Middle frontal gyrus (tissue), 1 donor: Measurements from ENCODE around the gene KLHL3.

Source experiments
- DNase-seq: peaks from one replicate; pipeline ENCODE4 v3.0.0-alpha.2; 2015; ENCODE audit warnings: low spot score; ENCODE audit errors: extremely low spot score

The KLHL3 gene

DNA sequence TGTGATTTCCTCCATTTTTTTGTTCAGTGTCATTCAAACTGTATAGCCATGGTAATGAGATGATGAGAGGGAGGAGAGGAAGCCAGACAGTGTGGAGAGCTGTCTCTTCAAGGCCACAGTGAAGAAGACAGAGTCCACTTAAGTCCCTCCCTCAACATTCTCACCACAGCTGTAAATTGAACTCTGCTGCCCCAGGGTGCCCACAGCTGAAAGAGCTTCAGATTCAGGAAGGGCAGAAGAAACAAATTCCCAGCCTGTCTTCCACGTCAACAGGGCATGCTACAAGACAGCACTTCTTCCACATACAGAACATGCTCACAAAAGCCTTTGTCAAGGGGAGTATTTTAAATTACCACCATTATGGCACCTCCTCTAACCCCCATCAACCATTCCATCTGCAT is 100.4 kb downstream of the KLHL3 start:
- no peak for DNase-seq

GRCh38 chr5:137633896-137634295 is 102.0 kb downstream of the KLHL3 start:
- no peak for DNase-seq

DNA sequence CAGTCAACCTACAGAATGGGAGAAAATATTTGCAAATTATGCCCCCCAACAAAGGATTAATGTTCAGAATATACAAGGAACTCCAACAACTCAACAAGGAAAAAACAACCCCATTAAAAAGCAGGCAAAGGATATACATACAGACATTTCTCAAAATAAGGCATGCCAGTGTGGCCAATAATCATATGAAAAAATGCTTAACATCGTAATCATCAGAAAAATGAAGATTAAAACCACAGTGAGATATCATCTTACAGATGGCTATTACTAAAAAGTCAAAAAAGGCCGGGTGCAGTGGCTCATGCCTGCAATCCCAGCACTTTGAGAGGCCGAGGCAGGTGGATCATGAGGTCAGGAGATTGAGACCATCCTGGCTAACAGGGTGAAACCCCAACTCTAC is 103.2 kb downstream of the KLHL3 start:
- no peak for DNase-seq

- DNase-seq: no peak
Measured at GRCh38 chr5:137631453-137631852, 104.4 kb downstream of the KLHL3 start.

DNA sequence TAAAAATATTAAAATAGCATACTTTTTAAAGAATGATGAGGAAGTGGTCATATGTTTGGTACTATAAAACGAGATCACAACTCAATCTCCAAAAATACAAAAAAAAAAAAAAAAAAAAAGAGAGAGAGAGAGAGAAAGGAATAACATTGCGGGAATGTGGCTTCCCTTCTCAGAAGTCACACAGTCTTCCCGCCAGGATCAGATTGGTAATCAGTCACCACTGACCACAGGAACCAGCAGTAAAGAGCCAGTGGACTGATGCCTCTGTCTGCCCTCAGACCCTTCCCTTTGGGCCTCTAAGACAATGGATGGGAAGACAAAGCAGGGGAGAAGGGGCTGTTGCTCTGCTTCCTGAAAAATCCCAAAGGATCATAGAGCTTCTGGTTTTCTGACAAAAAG is 104.9 kb downstream of the KLHL3 start:
- DNase-seq: no peak

DNA sequence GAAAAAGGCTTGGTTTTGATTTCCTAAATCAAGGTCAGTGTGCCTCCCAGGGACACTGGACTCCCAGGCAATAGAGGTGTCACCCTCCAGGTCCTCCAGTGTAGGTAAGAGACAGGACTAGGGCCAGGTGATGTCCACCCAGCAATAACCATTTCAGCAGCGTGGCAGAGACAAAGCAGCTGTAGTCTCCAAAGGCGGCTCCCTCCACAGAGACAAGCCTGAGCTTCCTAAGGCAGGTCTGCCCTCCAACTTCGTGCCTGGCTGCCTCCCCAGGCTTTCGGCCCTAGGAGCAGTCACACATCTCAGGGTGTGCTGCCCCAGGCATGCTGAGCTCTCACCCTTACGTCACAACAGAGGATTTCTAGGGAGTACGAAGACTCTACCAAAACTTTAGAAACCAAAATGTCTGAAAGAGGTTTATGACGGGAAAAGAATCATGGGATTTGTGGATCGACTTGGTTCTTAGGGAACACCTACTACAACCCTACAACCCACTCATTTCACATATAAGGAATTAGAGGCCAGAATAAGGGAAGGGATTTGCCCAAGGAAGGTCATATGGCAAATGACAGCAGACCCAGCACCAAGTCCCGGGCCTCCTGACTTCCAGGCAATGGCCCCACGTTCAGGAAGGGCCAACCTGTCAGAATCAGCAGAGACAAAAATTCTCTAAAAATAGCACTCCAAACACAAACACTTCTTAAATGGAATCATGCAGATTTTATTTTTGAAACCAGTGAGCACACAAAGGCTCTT is 105.5 kb downstream of the KLHL3 start:
- no peak for DNase-seq

DNA sequence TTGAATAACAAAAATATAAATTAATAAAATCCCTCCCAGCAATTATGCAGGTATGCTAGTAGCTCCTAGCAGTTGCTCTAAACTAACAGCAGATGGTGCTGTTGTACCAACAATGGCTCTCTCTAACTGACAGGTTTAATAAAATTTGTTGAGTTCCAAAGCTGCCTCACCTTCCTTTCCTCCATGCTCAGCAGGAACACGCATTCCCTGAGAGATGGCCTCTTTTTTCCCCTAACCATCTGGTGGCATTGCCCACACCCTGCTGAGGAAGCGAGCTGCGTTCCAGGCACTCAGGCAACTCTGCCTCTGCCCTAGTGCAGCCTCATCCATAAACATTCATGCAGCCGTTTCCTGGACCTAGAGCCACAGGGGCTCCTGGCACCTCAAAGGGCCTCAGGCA is 106.2 kb downstream of the KLHL3 start:
- DNase-seq: no peak

GRCh38 chr5:137627706-137628105 is 108.2 kb downstream of the KLHL3 start:
- no peak for DNase-seq

GRCh38 chr5:137627293-137627692 is 108.6 kb downstream of the KLHL3 start:
- DNase-seq: no peak

- DNase-seq: no peak
Measured at GRCh38 chr5:137624786-137625349, 111.0 kb downstream of the KLHL3 start.

DNA sequence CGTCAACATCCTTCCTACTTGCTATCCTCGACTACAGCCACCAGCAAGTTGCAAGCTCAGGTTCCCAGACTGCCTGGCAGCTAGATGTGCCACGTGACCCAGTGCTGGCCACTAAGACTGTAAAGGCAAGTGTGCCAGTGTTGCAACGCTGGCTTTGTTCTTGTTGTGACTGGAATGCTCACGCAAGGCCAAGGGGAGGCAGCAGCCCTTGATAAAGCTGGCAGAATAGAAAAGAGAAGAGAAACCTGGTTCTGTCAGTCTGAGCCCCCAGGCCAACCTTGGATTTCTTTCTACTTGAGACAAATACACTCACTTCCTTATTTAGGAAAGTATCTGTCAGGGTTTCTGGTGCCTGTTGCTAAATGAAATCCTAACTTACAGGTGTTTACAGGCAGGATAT is 113.0 kb downstream of the KLHL3 start:
- peak; percentile 61 for DNase-seq

- no peak for DNase-seq
Measured at GRCh38 chr5:137621861-137622823, 113.7 kb downstream of the KLHL3 start.

DNA sequence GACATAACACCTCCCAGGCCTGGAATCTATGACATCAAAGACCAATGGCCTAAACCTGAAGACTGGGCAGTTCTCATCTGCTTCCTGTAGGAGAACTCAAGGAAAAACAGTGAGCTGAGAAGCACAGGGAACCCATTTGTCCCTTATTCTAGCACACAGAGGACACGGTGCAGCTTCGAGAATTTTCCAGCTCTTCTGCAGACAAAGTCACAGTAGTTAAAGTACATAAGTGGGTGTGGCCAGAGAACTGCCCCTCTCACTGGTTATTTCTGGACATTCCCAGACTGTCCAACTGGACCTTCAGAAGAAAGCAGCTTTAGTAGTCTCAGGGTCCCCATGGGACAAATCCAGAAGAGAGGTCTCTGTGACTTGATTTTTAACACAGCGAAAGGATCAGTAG is 114.6 kb downstream of the KLHL3 start:
- no peak for DNase-seq

- DNase-seq: no peak
Measured at GRCh38 chr5:137619191-137619870, 116.6 kb downstream of the KLHL3 start.

- no peak for DNase-seq
Measured at GRCh38 chr5:137618476-137618875, 117.4 kb downstream of the KLHL3 start.

DNA sequence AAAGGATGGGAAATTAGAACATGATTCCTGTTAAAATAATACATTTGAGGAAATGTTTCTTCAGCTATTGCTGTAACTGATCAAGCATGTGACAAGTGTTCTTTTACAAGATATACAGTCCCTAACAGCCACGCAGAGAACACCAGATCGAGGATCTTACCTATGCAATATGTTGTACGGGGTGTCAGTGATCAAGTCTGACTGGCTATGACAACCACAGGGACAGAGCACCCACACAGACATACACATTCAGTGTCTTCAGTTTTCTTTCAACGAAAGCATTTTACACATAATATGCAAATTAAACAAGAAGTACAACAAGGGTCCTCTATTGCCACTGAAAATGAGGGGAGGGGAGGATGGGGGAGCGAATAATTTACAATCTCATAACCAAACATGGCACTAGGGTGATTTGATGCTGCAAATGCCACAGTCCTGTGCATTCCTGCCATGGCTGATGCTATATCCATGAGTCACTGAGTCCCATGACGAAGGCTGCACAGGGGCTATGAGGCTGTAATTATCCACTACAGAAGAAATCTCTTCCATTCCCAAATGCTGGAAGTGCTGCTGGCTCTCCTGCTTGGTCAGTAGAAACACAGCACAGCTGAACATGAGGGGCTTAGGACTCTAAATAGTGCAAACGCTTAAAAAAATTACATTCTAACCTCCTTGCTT is 118.2 kb downstream of the KLHL3 start:
- DNase-seq: no peak

DNA sequence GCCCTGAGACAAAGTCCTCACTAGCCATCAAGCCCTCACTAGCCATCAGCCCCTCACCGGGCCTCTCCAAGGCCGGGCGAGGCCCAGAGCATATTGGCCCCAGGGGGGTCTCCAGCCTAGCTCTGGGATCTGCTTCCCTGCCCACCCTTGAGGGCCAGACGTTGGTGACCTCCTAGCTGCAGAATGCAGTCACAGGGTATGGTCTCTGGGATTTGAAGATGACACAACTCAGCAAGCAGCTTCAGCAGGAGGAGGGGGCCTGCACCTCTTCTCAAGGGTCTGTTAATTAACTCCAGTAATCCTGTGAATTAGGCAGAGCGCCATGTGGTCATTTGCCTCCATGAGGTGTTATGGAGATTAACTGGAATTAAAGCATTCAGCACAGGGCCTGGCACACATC is 119.8 kb downstream of the KLHL3 start:
- no peak for DNase-seq

DNA sequence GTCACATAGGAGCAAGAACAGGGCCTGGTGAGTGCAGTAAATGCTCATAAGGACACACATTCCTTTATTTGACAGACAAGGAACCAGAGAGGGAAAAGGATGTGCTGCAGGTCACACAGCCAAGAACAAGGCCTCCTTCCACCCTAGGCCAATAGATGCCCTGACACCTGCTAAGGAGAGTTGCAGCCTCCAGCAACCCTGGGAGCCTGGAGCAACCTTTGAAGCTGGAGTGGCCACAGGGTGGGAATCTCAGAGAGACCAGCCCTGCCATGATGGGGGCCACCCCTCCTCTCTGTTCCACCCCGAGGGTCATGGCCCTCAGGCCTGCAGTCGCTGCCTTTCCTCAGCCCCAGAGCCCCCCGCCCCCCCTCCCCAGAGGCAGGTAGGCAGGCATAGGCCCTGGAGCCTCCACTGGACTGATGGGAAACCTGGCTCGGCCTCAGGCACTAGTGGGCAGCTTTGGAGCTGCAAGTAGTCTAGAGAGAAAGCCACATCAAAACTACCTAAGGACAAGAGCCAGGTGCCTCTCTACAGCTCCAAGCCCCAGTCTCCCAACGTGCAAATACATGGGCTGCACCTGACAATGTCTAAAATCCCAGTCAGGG is 120.6 kb downstream of the KLHL3 start:
- no peak for DNase-seq

GRCh38 chr5:137613554-137614265 is 122.2 kb downstream of the KLHL3 start:
- DNase-seq: no peak

- DNase-seq: no peak
Measured at GRCh38 chr5:137612576-137612975, 123.3 kb downstream of the KLHL3 start.
